Trophoblast cell (in vitro differentiated cells and primary cell): ENCODE data around the gene TEPSIN.

Experiments used
- DNase-seq, 2 donors: peaks; one replicate each; pipeline ENCODE4 v3.0.0-alpha.2; 2016
- H2AFZ ChIP-seq: 2 replicates; pipeline ENCODE4 v1.6.1; 2013; ENCODE audit warnings: low read length, moderate library complexity, mild to moderate bottlenecking; ENCODE audit not compliant: insufficient read depth, poor library complexity
- H2AK5ac ChIP-seq: 2 replicates; pipeline ENCODE4 v1.6.1; 2013; ENCODE audit warnings: mild to moderate bottlenecking, low read length
- H2BK120ac ChIP-seq: 2 replicates; pipeline ENCODE4 v1.6.1; 2013; ENCODE audit warnings: low read length, mild to moderate bottlenecking, moderate library complexity; ENCODE audit not compliant: insufficient read depth, poor library complexity
- H2BK12ac ChIP-seq: 2 replicates; pipeline ENCODE4 v1.6.1; 2013; ENCODE audit warnings: mild to moderate bottlenecking, low read length, moderate library complexity
- H2BK5ac ChIP-seq: 2 replicates; pipeline ENCODE4 v1.6.1; 2013; ENCODE audit warnings: low read length, low read depth, moderate library complexity, mild to moderate bottlenecking; ENCODE audit not compliant: poor library complexity
- H3K14ac ChIP-seq: 2 replicates; pipeline ENCODE4 v1.6.1; 2013; ENCODE audit warnings: mild to moderate bottlenecking, low read length
- H3K18ac ChIP-seq: 2 replicates; pipeline ENCODE4 v1.6.1; 2013; ENCODE audit warnings: mild to moderate bottlenecking, low read length
- H3K23ac ChIP-seq: 2 replicates; pipeline ENCODE4 v1.6.1; 2013; ENCODE audit warnings: low read length
- H3K27ac ChIP-seq: 2 replicates; pipeline ENCODE4 v1.5.1; 2013; ENCODE audit warnings: low read depth, mild to moderate bottlenecking, inconsistent platforms, low read length, moderate library complexity
- H3K27me3 ChIP-seq: 2 replicates; pipeline ENCODE4 v1.6.1; 2013; ENCODE audit warnings: inconsistent platforms, mild to moderate bottlenecking, low read length, moderate library complexity; ENCODE audit not compliant: insufficient read depth
- H3K36me3 ChIP-seq, 2 experiments: 1 replicate in 1 of 2; 2 replicates in 1 of 2; pipeline ENCODE4 v1.6.1; 2013; ENCODE audit warnings: low read length in 2 of 2, mild to moderate bottlenecking in 2 of 2, moderate library complexity in 1 of 2; ENCODE audit not compliant: insufficient read depth in 2 of 2, control insufficient read depth in 1 of 2
- H3K4ac ChIP-seq: 2 replicates; pipeline ENCODE4 v1.6.1; 2013; ENCODE audit warnings: low read depth, mild to moderate bottlenecking, low read length, moderate library complexity
- H3K4me1 ChIP-seq, 2 experiments: 1 replicate in 1 of 2; 2 replicates in 1 of 2; pipeline ENCODE4 v1.6.1; 2013; ENCODE audit warnings: low read length in 2 of 2, mild to moderate bottlenecking in 2 of 2, moderate library complexity in 1 of 2; ENCODE audit not compliant: insufficient read depth in 2 of 2, control insufficient read depth in 1 of 2
- H3K4me2 ChIP-seq: 2 replicates; pipeline ENCODE4 v1.6.1; 2013; ENCODE audit warnings: inconsistent platforms, mild to moderate bottlenecking, low read length, moderate library complexity
- H3K4me3 ChIP-seq: 2 replicates; pipeline ENCODE4 v1.5.1; 2013; ENCODE audit warnings: mild to moderate bottlenecking, low read depth, low read length, inconsistent platforms
- H3K79me1 ChIP-seq: one replicate; pipeline ENCODE4 v1.6.1; 2013; ENCODE audit warnings: low read length
- H3K79me2 ChIP-seq: 2 replicates; pipeline ENCODE4 v1.6.1; 2013; ENCODE audit warnings: low read length, mild to moderate bottlenecking; ENCODE audit not compliant: control insufficient read depth, insufficient read depth, poor library complexity
- H3K9ac ChIP-seq: 2 replicates; pipeline ENCODE4 v1.6.1; 2013; ENCODE audit warnings: mild to moderate bottlenecking, low read length
- H3K9me3 ChIP-seq: 2 replicates; pipeline ENCODE4 v1.6.1; 2013; ENCODE audit warnings: low read depth, mild to moderate bottlenecking, control low read depth, inconsistent platforms, low read length; ENCODE audit not compliant: insufficient read depth
- H4K12ac ChIP-seq: 2 replicates; pipeline ENCODE4 v1.6.1; 2013; ENCODE audit warnings: low read depth, mild to moderate bottlenecking, low read length, moderate library complexity
- H4K8ac ChIP-seq: 2 replicates; pipeline ENCODE4 v1.6.1; 2013; ENCODE audit warnings: low read depth, mild to moderate bottlenecking, low read length, moderate library complexity
- H4K91ac ChIP-seq: one replicate; pipeline ENCODE4 v1.6.1; 2013; ENCODE audit warnings: low read depth, mild to moderate bottlenecking, low read length, moderate library complexity
- WGBS: extraction: QIAGEN DNeasy Blood & Tissue Kit; methylation state at CpG from one replicate; pipeline ENCODE4 v1.1.7; 2013; ENCODE audit warnings: missing lambda C conversion rate; ENCODE audit not compliant: insufficient read length, insufficient coverage; ENCODE audit errors: extremely low coverage; 5-methylcytosine and 5-hydroxymethylcytosine counted together

Gene TEPSIN

DNA sequence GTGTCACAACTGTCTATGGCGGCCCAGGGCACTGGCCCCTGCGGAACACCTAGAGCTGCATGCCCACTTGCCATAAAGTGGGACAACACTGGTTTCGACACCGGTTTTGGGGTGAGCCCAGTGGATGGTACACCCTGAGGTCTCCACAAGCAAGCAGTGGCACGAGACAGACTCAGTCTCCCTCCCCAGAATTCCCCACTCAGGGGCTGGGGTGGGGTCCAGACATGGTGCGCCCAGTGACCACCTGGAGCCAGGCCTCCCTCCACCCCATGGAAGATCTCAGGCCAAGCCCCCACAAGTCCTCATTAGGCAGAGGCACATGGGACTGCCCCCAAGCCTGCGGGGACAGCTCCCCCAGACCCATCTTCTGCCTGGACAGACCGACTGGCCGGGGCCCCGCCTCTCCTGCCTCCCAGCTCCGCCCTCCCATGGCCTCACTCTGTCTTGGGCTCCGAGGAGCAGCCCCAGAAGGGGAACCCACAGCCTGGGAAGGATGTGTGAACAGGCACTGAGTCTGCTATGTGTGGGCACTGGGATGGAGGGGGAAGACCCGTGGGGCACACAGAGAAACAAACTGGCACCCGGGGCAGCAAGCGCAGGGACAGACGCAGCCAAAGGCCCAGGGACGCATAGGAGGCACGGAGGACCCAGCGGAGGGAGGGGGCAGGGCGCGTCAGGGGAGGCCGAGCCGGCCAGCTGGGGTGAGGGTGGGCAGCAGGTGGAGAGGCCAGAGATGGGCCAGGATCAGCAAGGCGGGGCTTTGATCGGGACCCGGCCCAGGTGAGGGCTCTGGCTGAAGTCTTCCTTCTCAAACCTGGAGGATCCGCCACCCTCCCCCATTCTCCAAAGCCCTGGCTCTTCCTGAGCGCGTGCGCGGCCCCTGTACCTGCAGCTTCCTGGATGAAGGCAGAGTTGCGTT, 2.8 kb downstream of the TEPSIN start:
- Histone ChIP-seq H3K36me3 (peaks cover 11 to 21% of the 10 kb centered on the region in 2 experiments), H3K9me3 (peaks cover 2% of the 10 kb centered on the region), H3K4me1 (peaks cover 7 to 15% of the 10 kb centered on the region in 2 experiments), H3K9ac (no peak overlapping the region), H2BK120ac (no peak overlapping the region), H4K12ac (no peak overlapping the region), H3K18ac (no peak overlapping the region), H3K4ac (no peak overlapping the region), H2AFZ (no peak overlapping the region), H3K27me3 (no peaks in the 10 kb centered on the region), H3K79me2 (peaks cover 10% of the 10 kb centered on the region), H3K27ac (no peak overlapping the region), H2BK12ac (no peak overlapping the region), H4K8ac (no peak overlapping the region), H3K14ac (no peak overlapping the region), H3K79me1 (peaks cover 8% of the 10 kb centered on the region), H3K4me3 (no peak overlapping the region), H3K4me2 (no peak overlapping the region), H4K91ac (no peak overlapping the region), H3K23ac (no peak overlapping the region), H2AK5ac (no peak overlapping the region), H2BK5ac (no peak overlapping the region)
- no CpG with 5 or more reads among the region's 32 CpGs for WGBS
- DNase-seq, result no peak

DNA sequence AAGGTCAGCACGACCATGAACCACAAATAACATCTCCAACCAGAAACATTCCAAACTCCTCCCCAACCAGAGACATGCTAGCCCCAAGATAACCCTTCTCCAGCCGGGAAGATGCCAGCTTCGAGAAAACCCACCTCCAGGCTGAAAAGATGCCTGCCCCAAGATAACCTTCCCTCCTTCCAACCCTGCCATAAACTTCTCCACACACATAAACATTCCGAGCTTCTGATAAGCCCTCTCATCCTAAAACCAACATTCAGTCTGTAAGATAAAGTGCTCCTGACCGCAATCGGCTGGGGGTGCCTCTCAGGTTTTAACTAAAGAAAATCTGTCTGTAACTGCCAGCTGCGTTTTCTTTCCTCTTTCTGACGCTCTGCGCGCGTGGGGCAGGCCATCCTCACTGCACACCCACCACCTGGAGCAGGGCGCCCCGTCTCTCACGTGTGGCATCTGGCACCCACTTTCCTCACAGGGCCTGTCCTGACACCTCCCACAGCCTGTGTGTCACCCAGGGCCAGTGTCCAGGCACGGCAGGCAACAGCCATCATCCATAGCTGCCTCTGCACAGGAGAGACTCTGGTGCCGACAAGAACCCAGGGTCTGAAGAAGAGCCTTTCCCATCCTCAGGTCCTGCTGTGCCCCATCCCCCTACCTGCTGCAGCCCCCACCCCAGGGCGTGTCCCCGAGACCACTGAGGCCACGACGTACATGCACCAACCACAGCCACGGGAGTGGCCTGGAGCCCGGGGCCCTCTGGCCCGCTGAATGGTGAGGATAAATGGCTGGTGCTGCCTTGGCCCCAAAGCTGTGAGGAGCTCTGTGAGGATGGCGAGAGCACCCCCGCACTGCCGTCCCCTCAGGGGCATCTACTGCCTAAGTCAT, 3.7 kb downstream of the TEPSIN start:
- Histone ChIP-seq H3K9ac (no peak overlapping the region), H2BK12ac (no peak overlapping the region), H4K12ac (no peak overlapping the region), H3K79me1 (peaks cover 8% of the 10 kb centered on the region), H3K4ac (no peak overlapping the region), H2AK5ac (no peak overlapping the region), H3K36me3 (peaks cover 18 to 30% of the 10 kb centered on the region in 2 experiments), H3K4me1 (peaks cover 7 to 15% of the 10 kb centered on the region in 2 experiments), H3K14ac (no peak overlapping the region), H3K27me3 (no peaks in the 10 kb centered on the region), H2AFZ (no peak overlapping the region), H2BK120ac (no peak overlapping the region), H3K23ac (no peak overlapping the region), H3K4me3 (no peak overlapping the region), H3K27ac (no peak overlapping the region), H3K4me2 (no peak overlapping the region), H3K18ac (no peak overlapping the region), H4K8ac (no peak overlapping the region), H2BK5ac (no peak overlapping the region), H3K9me3 (peaks cover 4% of the 10 kb centered on the region), H4K91ac (no peak overlapping the region), H3K79me2 (peaks cover 10% of the 10 kb centered on the region)
- WGBS, result no CpG with 5 or more reads among the region's 26 CpGs
- no peak for DNase-seq

DNA sequence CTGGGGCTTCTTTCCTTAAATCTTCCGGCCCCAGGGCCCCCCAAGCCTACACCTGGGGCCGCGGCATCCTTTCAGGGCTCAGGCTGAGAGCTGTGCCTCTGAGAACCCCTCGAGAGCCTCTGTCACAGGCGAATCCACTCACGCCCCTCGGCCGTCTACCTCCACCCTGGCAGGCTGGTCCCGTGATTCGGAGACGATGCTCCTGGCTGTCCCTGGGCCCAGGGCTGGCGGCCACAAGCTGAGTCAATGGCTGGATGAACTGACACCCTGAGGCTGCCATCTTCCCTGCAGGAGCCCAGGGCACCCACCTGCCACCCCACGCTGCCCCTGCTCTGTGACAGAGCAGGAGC, 4.4 kb downstream of the TEPSIN start:
- no peak overlapping the region for H2BK12ac ChIP-seq
- peaks cover 5% of the 10 kb centered on the region for H3K79me2 ChIP-seq
- no peak overlapping the region for H2AFZ ChIP-seq
- H3K4me1 ChIP-seq, result peaks cover 3 to 10% of the 10 kb centered on the region in 2 experiments
- DNase-seq, result no peak
- H3K9me3 ChIP-seq, result peaks cover 4% of the 10 kb centered on the region
- no CpG with 5 or more reads among the region's 13 CpGs for WGBS
- H2AK5ac ChIP-seq, result no peak overlapping the region
- H3K14ac ChIP-seq, result no peak overlapping the region
- H3K27me3 ChIP-seq, result no peaks in the 10 kb centered on the region
- H3K9ac ChIP-seq, result no peak overlapping the region
- H3K79me1 ChIP-seq, result peaks cover 3% of the 10 kb centered on the region
- no peak overlapping the region for H4K8ac ChIP-seq
- no peak overlapping the region for H4K12ac ChIP-seq
- no peak overlapping the region for H3K23ac ChIP-seq
- H2BK5ac ChIP-seq, result no peak overlapping the region
- no peak overlapping the region for H3K27ac ChIP-seq
- H3K4me3 ChIP-seq, result no peak overlapping the region
- H2BK120ac ChIP-seq, result no peak overlapping the region
- peaks cover 25 to 36% of the 10 kb centered on the region in 2 experiments for H3K36me3 ChIP-seq
- no peak overlapping the region for H3K18ac ChIP-seq
- no peak overlapping the region for H3K4me2 ChIP-seq
- H4K91ac ChIP-seq, result no peak overlapping the region
- H3K4ac ChIP-seq, result no peak overlapping the region

DNA sequence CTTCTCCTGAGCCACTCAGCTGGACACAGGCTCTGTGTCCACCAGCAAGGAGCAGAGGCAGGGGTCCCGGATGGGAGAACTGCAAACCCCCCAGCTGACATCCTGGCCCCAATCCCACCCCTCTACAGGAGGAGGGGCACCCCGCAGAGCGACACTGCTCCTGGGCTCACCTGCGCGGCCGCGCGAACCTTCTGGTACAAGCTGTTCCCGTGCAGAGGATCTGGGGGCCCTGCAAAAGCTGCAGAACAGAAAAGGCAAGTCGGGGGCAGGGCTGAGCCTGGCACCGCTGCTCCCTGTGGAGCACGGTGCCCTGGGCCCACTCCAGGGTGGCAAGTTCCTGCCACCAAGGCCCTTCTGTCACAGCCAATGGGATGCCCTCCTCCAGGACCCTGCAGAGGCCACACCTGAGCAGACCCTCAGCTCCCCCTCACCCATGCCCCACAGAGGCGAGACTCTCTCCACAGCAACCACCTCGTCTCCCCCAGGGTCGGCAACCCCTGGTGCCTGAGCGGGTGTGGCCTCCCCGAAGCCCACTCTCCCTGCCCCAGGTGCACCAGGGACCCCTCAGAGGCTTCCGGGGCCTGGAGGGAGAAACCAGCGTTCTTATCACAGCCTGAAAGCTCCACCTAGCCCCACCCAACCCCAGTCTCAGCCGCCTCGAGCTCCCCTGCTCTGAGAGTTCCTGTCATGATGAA, 4.9 kb downstream of the TEPSIN start:
- no peak for DNase-seq
- Histone ChIP-seq H3K4me2 (no peak overlapping the region), H3K9me3 (peaks cover 4% of the 10 kb centered on the region), H3K9ac (no peak overlapping the region), H4K91ac (no peak overlapping the region), H3K4ac (no peak overlapping the region), H3K36me3 (peaks cover 26 to 37% of the 10 kb centered on the region in 2 experiments), H3K4me3 (no peak overlapping the region), H3K27me3 (no peaks in the 10 kb centered on the region), H3K14ac (no peak overlapping the region), H2BK5ac (no peak overlapping the region), H2AFZ (no peak overlapping the region), H3K18ac (no peak overlapping the region), H2BK12ac (no peak overlapping the region), H3K79me2 (peaks cover 2% of the 10 kb centered on the region), H2BK120ac (no peak overlapping the region), H2AK5ac (no peak overlapping the region), H4K8ac (no peak overlapping the region), H3K27ac (no peak overlapping the region), H3K79me1 (no peaks in the 10 kb centered on the region), H3K23ac (no peak overlapping the region), H3K4me1 (peaks cover 3 to 10% of the 10 kb centered on the region in 2 experiments), H4K12ac (no peak overlapping the region)
- WGBS, result no CpG with 5 or more reads among the region's 21 CpGs
